H9 (cell line): ENCODE data around the gene KRT39. TPM values are rescaled to one million over a fixed set of nuclear protein-coding genes. Genes with fewer than 3 reads are reported as not detected.

Experiments used
- DNase-seq: peaks from one replicate; pipeline ENCODE4 v3.0.0-alpha.2; 2017
- H2AFZ ChIP-seq: one replicate; pipeline ENCODE4 v1.6.1; 2013; ENCODE audit warnings: mild to moderate bottlenecking, low read length, control low read depth, moderate library complexity
- H2AK5ac ChIP-seq: 2 replicates; pipeline ENCODE4 v1.6.1; 2013; ENCODE audit warnings: low read length, control low read depth, mixed read lengths; ENCODE audit not compliant: insufficient read length
- H2BK120ac ChIP-seq: one replicate; pipeline ENCODE4 v1.6.1; 2013; ENCODE audit warnings: low read depth, mild to moderate bottlenecking, low read length, control low read depth, inconsistent platforms; ENCODE audit not compliant: poor library complexity, severe bottlenecking
- H2BK12ac ChIP-seq: 2 replicates; pipeline ENCODE4 v1.6.1; 2013; ENCODE audit warnings: low read length, control low read depth, mixed read lengths, low read depth; ENCODE audit not compliant: insufficient read length
- H2BK15ac ChIP-seq: 2 replicates; pipeline ENCODE4 v1.6.1; 2013; ENCODE audit warnings: low read depth, low read length, control low read depth
- H2BK20ac ChIP-seq: one replicate; pipeline ENCODE4 v1.6.1; 2013; ENCODE audit warnings: low read depth, mild to moderate bottlenecking, low read length, control low read depth, inconsistent platforms; ENCODE audit not compliant: poor library complexity, severe bottlenecking
- H2BK5ac ChIP-seq: 2 replicates; pipeline ENCODE4 v1.6.1; 2013; ENCODE audit warnings: low read length, control low read depth, mixed read lengths; ENCODE audit not compliant: insufficient read length
- H3K14ac ChIP-seq: 2 replicates; pipeline ENCODE4 v1.6.1; 2013; ENCODE audit warnings: low read length, control low read depth; ENCODE audit not compliant: insufficient read depth
- H3K18ac ChIP-seq: 2 replicates; pipeline ENCODE4 v1.6.1; 2013; ENCODE audit warnings: low read depth, mild to moderate bottlenecking, mixed read lengths, low read length, control low read depth; ENCODE audit not compliant: insufficient read length
- H3K23ac ChIP-seq: 2 replicates; pipeline ENCODE4 v1.6.1; 2013; ENCODE audit warnings: low read length, control low read depth, mixed read lengths, low read depth; ENCODE audit not compliant: insufficient read length
- H3K23me2 ChIP-seq: 2 replicates; pipeline ENCODE4 v1.6.1; 2013; ENCODE audit warnings: low read depth, mild to moderate bottlenecking, mixed read lengths, low read length, control low read depth; ENCODE audit not compliant: insufficient read length, poor library complexity, severe bottlenecking
- H3K27ac ChIP-seq: 2 replicates; pipeline ENCODE4 v1.5.1; 2013; ENCODE audit warnings: low read length, control low read depth, mixed read lengths, low read depth; ENCODE audit not compliant: insufficient read length
- H3K27me3 ChIP-seq: 2 replicates; pipeline ENCODE4 v1.6.1; 2013; ENCODE audit warnings: low read length, control low read depth, inconsistent platforms; ENCODE audit not compliant: insufficient read depth
- H3K4ac ChIP-seq: 2 replicates; pipeline ENCODE4 v1.6.1; 2013; ENCODE audit warnings: low read depth, mild to moderate bottlenecking, control low read depth, inconsistent platforms, low read length, moderate library complexity
- H3K4me1 ChIP-seq: 2 replicates; pipeline ENCODE4 v1.6.1; 2013; ENCODE audit warnings: low read length, control low read depth, inconsistent platforms; ENCODE audit not compliant: insufficient read depth
- H3K4me2 ChIP-seq: 2 replicates; pipeline ENCODE4 v1.6.1; 2013; ENCODE audit warnings: low read length, control low read depth, mixed read lengths; ENCODE audit not compliant: insufficient read length, insufficient read depth
- H3K56ac ChIP-seq: 2 replicates; pipeline ENCODE4 v1.6.1; 2013; ENCODE audit warnings: low read depth, mild to moderate bottlenecking, mixed read lengths, low read length, control low read depth; ENCODE audit not compliant: insufficient read length
- H3K79me1 ChIP-seq: 2 replicates; pipeline ENCODE4 v1.6.1; 2013; ENCODE audit warnings: low read depth, mild to moderate bottlenecking, moderate library complexity, low read length, control low read depth, inconsistent platforms; ENCODE audit not compliant: insufficient read depth, poor library complexity, severe bottlenecking
- H3K79me2 ChIP-seq: 2 replicates; pipeline ENCODE4 v1.6.1; 2013; ENCODE audit warnings: low read length, control low read depth, inconsistent platforms; ENCODE audit not compliant: insufficient read depth
- H3K9ac ChIP-seq: 2 replicates; pipeline ENCODE4 v1.6.1; 2013; ENCODE audit warnings: low read length, control low read depth, mixed read lengths; ENCODE audit not compliant: insufficient read length; ENCODE audit errors: extremely low read depth
- H3K9me3 ChIP-seq: one replicate; pipeline ENCODE4 v1.6.1; 2013; ENCODE audit warnings: low read depth, low read length, inconsistent platforms; ENCODE audit not compliant: control insufficient read depth
- H3T11ph ChIP-seq: one replicate; pipeline ENCODE4 v1.6.1; 2013; ENCODE audit warnings: mild to moderate bottlenecking, low read length, control low read depth, inconsistent platforms
- H4K20me1 ChIP-seq: one replicate; pipeline ENCODE4 v1.6.1; 2013; ENCODE audit not compliant: control insufficient read depth, insufficient read length, insufficient read depth
- H4K5ac ChIP-seq: 2 replicates; pipeline ENCODE4 v1.6.1; 2013; ENCODE audit warnings: low read depth, mild to moderate bottlenecking, mixed read lengths, low read length, control low read depth; ENCODE audit not compliant: insufficient read length
- H4K8ac ChIP-seq: replicated peaks from 2 replicates; pipeline ENCODE4 v1.6.1; 2013; ENCODE audit warnings: low read length, control low read depth, mixed read lengths, low read depth; ENCODE audit not compliant: insufficient read length
- H4K91ac ChIP-seq: 2 replicates; pipeline ENCODE4 v1.6.1; 2013; ENCODE audit warnings: low read depth, mild to moderate bottlenecking, moderate library complexity, mixed read lengths, low read length, control low read depth; ENCODE audit not compliant: insufficient read length
- H3K27ac Mint-ChIP-seq, 3 experiments: 2 replicates in 2 of 3; 3 replicates in 1 of 3; pipeline ENCODE4 v1.8.0; 2020 to 2021; ENCODE audit warnings: mixed read lengths in 3 of 3, mild to moderate bottlenecking in 1 of 3, moderate library complexity in 1 of 3
- H3K27me3 Mint-ChIP-seq: 2 replicates; pipeline ENCODE4 v1.8.0; 2021; ENCODE audit warnings: low read depth, mild to moderate bottlenecking, moderate library complexity, mixed read lengths
- H3K36me3 Mint-ChIP-seq, 3 experiments: 2 replicates in 2 of 3; 3 replicates in 1 of 3; pipeline ENCODE4 v1.8.0; 2020 to 2021; ENCODE audit warnings: low read depth in 3 of 3, mixed read lengths in 3 of 3; ENCODE audit not compliant: insufficient read depth in 1 of 3
- H3K4me1 Mint-ChIP-seq, 2 experiments: 2 replicates each; pipeline ENCODE4 v1.8.0; 2020; ENCODE audit warnings: mixed read lengths in 2 of 2
- H3K4me3 Mint-ChIP-seq, 2 experiments: 2 replicates in 1 of 2; 3 replicates in 1 of 2; pipeline ENCODE4 v1.8.0; 2020 to 2021; ENCODE audit warnings: mild to moderate bottlenecking in 2 of 2, mixed read lengths in 2 of 2, moderate library complexity in 1 of 2
- H3K9me3 Mint-ChIP-seq, 2 experiments: 2 replicates in 1 of 2; 3 replicates in 1 of 2; pipeline ENCODE4 v1.8.0; 2020; ENCODE audit warnings: mild to moderate bottlenecking in 2 of 2, mixed read lengths in 2 of 2, moderate library complexity in 1 of 2
- CTCF ChIP-seq: fragments of 200-600 bp; sonication (generic); conservative IDR thresholded peaks from 3 replicates; pipeline ENCODE4 v1.8.0; 2021; ENCODE audit warnings: antibody characterized with exemption, mild to moderate bottlenecking
- WGBS: extraction: QIAGEN DNeasy Blood & Tissue Kit; methylation state at CpG from one replicate; pipeline ENCODE4 v1.1.7; 2013; ENCODE audit warnings: missing lambda C conversion rate, low lambda C conversion rate, mixed read lengths; ENCODE audit not compliant: insufficient read length; ENCODE audit errors: extremely low coverage; 5-methylcytosine and 5-hydroxymethylcytosine counted together
- total RNA-seq: library from RNA; stranded (reverse); gene quantifications from 2 replicates; pipeline ENCODE4 v1.2.1, GENCODE V29; 2021

Gene KRT39
- total RNA-seq, 1 experiment from 2014 or later, result not detected

- no peak overlapping the region for H3K56ac ChIP-seq
- H2BK15ac ChIP-seq, result no peak overlapping the region
- H3K27me3 ChIP-seq, result no peaks in the 10 kb centered on the region
- H3K27ac ChIP-seq, result no peak overlapping the region
- no peak overlapping the region for H3K27ac Mint-ChIP-seq
- TF ChIP-seq CTCF, result no peak
- H3K18ac ChIP-seq, result no peak overlapping the region
- H3K4me1 ChIP-seq, result no peaks in the 10 kb centered on the region
- no peak overlapping the region for H3K4me3 Mint-ChIP-seq
- H3K14ac ChIP-seq, result no peak overlapping the region
- H3K4me1 Mint-ChIP-seq, result peaks cover 4 to 9% of the 10 kb centered on the region in 2 experiments
- no peak overlapping the region for H4K8ac ChIP-seq
- no peaks in the 10 kb centered on the region for H4K20me1 ChIP-seq
- no peaks in the 10 kb centered on the region for H3K27me3 Mint-ChIP-seq
- no peak overlapping the region for H2AFZ ChIP-seq
- no peaks in the 10 kb centered on the region for H3K23me2 ChIP-seq
- H2BK5ac ChIP-seq, result no peak overlapping the region
- H3K36me3 Mint-ChIP-seq, result no peaks in the 10 kb centered on the region
- no peak overlapping the region for H3K23ac ChIP-seq
- no peak overlapping the region for H3K4me2 ChIP-seq
- H2AK5ac ChIP-seq, result no peak overlapping the region
- no peak overlapping the region for H4K5ac ChIP-seq
- no peak for DNase-seq
- H2BK120ac ChIP-seq, result no peak overlapping the region
- H3K9ac ChIP-seq, result no peak overlapping the region
- H4K91ac ChIP-seq, result no peak overlapping the region
- WGBS, result no CpG with 5 or more reads among the region's 13 CpGs
- no peaks in the 10 kb centered on the region for H3K79me1 ChIP-seq
- H3K4ac ChIP-seq, result no peak overlapping the region
- H3K9me3 Mint-ChIP-seq, result no peaks in the 10 kb centered on the region
- H2BK20ac ChIP-seq, result no peak overlapping the region
- no peak overlapping the region for H3T11ph ChIP-seq
- H3K9me3 ChIP-seq, result no peaks in the 10 kb centered on the region
- no peaks in the 10 kb centered on the region for H3K79me2 ChIP-seq
- no peak overlapping the region for H2BK12ac ChIP-seq
These were observed 54.1 kb downstream of the KRT39 start for GRCh38 chr17:40912486-40913210.
